Heart right ventricle (tissue), 16 donors: ENCODE data around the gene UBE2G2. TPM values are rescaled to one million over a fixed set of nuclear protein-coding genes. Genes with fewer than 3 reads are reported as not detected.

Experiments used
- ATAC-seq, 8 donors: fragments of 200-7000 bp; cut with Tn5 transposase; one replicate each; pipeline ENCODE4 v1.9.1; 2020; ENCODE audit warnings: mild to moderate bottlenecking in 8 of 8, moderate library complexity in 8 of 8, moderate number of reproducible peaks in 1 of 8
- DNase-seq, 2 donors: peaks; one replicate each; pipeline ENCODE4 v3.0.0-alpha.2; 2020
- H3K27ac ChIP-seq, 10 donors: fragments of 200-600 bp; sonication (generic) in 2 of 10; one replicate each; pipeline versions ENCODE4 v1.5.0 to v1.8.0; 2020 to 2022; ENCODE audit warnings: mild to moderate bottlenecking in 3 of 10
- H3K27me3 ChIP-seq, 7 donors: fragments of 200-600 bp; one replicate each; pipeline ENCODE4 v1.8.0; 2021 to 2022; ENCODE audit warnings: mild to moderate bottlenecking in 2 of 7
- H3K36me3 ChIP-seq, 9 donors: fragments of 200-600 bp; sonication (generic) in 1 of 9; one replicate each; pipeline versions ENCODE4 v1.5.0 to v1.8.0; 2020 to 2022; ENCODE audit warnings: mild to moderate bottlenecking in 2 of 9
- H3K4me1 ChIP-seq, 9 donors: fragments of 200-600 bp; sonication (generic) in 1 of 9; one replicate each; pipeline versions ENCODE4 v1.5.0 to v1.8.0; 2020 to 2022; ENCODE audit warnings: mild to moderate bottlenecking in 4 of 9
- H3K4me3 ChIP-seq, 10 donors: fragments of 200-600 bp; sonication (generic) in 2 of 10; one replicate each; pipeline versions ENCODE4 v1.5.0 to v1.8.0; 2020 to 2022; ENCODE audit warnings: mild to moderate bottlenecking in 7 of 10, moderate library complexity in 2 of 10
- H3K9me3 ChIP-seq, 11 donors: fragments of 200-600 bp in 10 of 11; sonication (generic) in 2 of 11; one replicate each; pipeline versions ENCODE4 v1.5.0 to v1.8.0; 2013 to 2022; ENCODE audit warnings: mild to moderate bottlenecking in 2 of 11, control low read depth in 1 of 11, moderate library complexity in 1 of 11
- CTCF ChIP-seq, 9 donors: fragments of 200-600 bp; sonication (generic) in 2 of 9; IDR thresholded peaks; one replicate each; pipeline versions ENCODE4 v1.5.0 to v1.8.0; 2021 to 2022; ENCODE audit warnings: antibody characterized with exemption in 9 of 9, mild to moderate bottlenecking in 5 of 9, moderate library complexity in 1 of 9
- WGBS, 2 donors: extraction: QIAGEN DNeasy Blood & Tissue Kit; methylation state at CpG; one replicate each; pipeline ENCODE4 v1.1.7; 2013; ENCODE audit warnings: inconsistent platforms in 1 of 2; 5-methylcytosine and 5-hydroxymethylcytosine counted together
- intact Hi-C, 10 donors: fragments of 100-400 bp; cut with DNase I; formaldehyde crosslinking; loops; one replicate each; pipeline versions ENCODE4 v1.11.1 to v1.14.2; 2022
- polyA plus RNA-seq, 2 donors: library from polyadenylated mRNA; stranded (reverse); fragments of 200-250 nt; gene quantifications; one replicate each; pipeline ENCODE4 v1.2.3, GENCODE V29; 2013
- total RNA-seq, 10 donors: library from RNA; stranded (reverse); fragmentation: NEBNext Ultra II Directional in 3 of 10; extraction: Animal tissue kit (Norgen Biotek cat#: 25700) in 3 of 10; gene quantifications; one replicate each; pipeline versions ENCODE4 v1.2.1 to v1.2.4, GENCODE V29; 2021 to 2023
- donor health status: Arrhythmogenic right ventricular cardiomyopathy.
- donor health status: ischemic (EF 13 %, LVEDD 7.1; RV severe dilation, severe dysfunction).
- donor health status: healthy with polysubstance abuse.
- donor health status: DM: no; HTN: yes; CAD: no.
- donor health status: DM: no; HTN: no; CAD: no.
- donor health status: ischemic (EF 25% LVEDD 6.9; RV normal size, moderate dysfunction).
- donor health status: ischemic (EF 25% LVEDD 5.7; RV mildly dilated, moderate dysfunction).
- donor health status: healthy.
- donor health status: DM: yes; HTN: yes; CAD: no.
- donor health status: Ischemic cardiomyopathy.
- donor health status: ischemic (EF 35%, LVEDD 5.7; RV mildly dilated, moderate dysfunction).
- donor health status: nonischemic (EF 11% LVEDD 7.7; RV severe dilation, severe dysfunction).
- donor health status: DM: yes; HTN: yes; CAD: no.
- donor health status: PGD.
- donor health status: ischemic (EF 29% LVEDD 5.4; RV normal size, mild dysfunction).
- donor health status: nonischemic (EF 23%, LVEDD 6.1; RV moderate dilation, normal function).

UBE2G2 gene
- total and polyA plus RNA-seq, 12 donors = 39.6 to 89.5 (median 63.2) TPM

- Histone ChIP-seq H3K27me3 (no peaks in the 10 kb centered on the region), H3K9me3 (no peaks in the 10 kb centered on the region), H3K27ac (peak overlapping the region in 8 of 10 donors; percentile 2 to 71 (median 54)), H3K4me1 (peaks cover 15 to 55% (median 26%) of the 10 kb centered on the region in 9 donors), H3K4me3 (peak overlapping the region in 9 of 10 donors; percentile 5 to 52 (median 45)), H3K36me3 (peaks cover 0 to 40% (median 29%) of the 10 kb centered on the region in 9 donors)
- no peak for TF ChIP-seq CTCF (IDR thresholded peaks at IDR 0.05)
- intact Hi-C loops = loop anchor here in 2 of 10 donors (2.0 to 5.0 kb wide), 2 partner anchors 26 to 44 kb away; partner anchors contain the start of genes PTTG1IP (in 1 of the 2) and UBE2G2 (in 1 of the 2)
- 35 to 44% methylated on average over 27 of the region's 27 CpGs for WGBS, 2 donors
- ATAC-seq = peak; percentile 25 to 70 (median 60)
- no peak for DNase-seq
These were observed 45.1 kb upstream of the UBE2G2 start for GRCh38 chr21:44846485-44847260.

- Histone ChIP-seq H3K4me1 (peaks cover 15 to 51% (median 26%) of the 10 kb centered on the region in 9 donors), H3K27ac (peak overlapping the region in 7 of 10 donors; percentile 4 to 71 (median 55)), H3K27me3 (no peaks in the 10 kb centered on the region), H3K9me3 (no peaks in the 10 kb centered on the region), H3K4me3 (peak overlapping the region in 9 of 10 donors; percentile 5 to 52 (median 45)), H3K36me3 (peaks cover 0 to 35% (median 24%) of the 10 kb centered on the region in 9 donors)
- ATAC-seq = no peak
- DNase-seq = no peak
- intact Hi-C loops = loop anchor here in 2 of 10 donors (2.0 to 5.0 kb wide), 2 partner anchors 27 to 44 kb away; partner anchors contain the start of genes PTTG1IP (in 1 of the 2) and UBE2G2 (in 1 of the 2)
- TF ChIP-seq CTCF (IDR thresholded peaks at IDR 0.05) = no peak
- WGBS, 2 donors = 21 to 42% methylated on average over 1 of the region's 1 CpG
These were observed 44.5 kb upstream of the UBE2G2 start for GRCh38 chr21:44846224-44846484.

GRCh38 chr21:44845418-44846223 lies 44.0 kb upstream of the UBE2G2 start:
- Histone ChIP-seq H3K9me3 (no peaks in the 10 kb centered on the region), H3K27me3 (no peaks in the 10 kb centered on the region), H3K4me3 (peak overlapping the region in 9 of 10 donors; percentile 5 to 52 (median 45)), H3K27ac (peak overlapping the region in 7 of 10 donors; percentile 4 to 71 (median 55)), H3K4me1 (peaks cover 15 to 46% (median 26%) of the 10 kb centered on the region in 9 donors), H3K36me3 (peaks cover 0 to 30% (median 19%) of the 10 kb centered on the region in 9 donors)
- DNase-seq (peak; percentile 67 to 81), ATAC-seq (peak; percentile 72 to 87 (median 80))
- 6 to 7% methylated on average over 34 of the region's 34 CpGs for WGBS, 2 donors
- intact Hi-C loops = loop anchor here in 2 of 10 donors (2.0 to 5.0 kb wide), 2 partner anchors 27 to 43 kb away; partner anchors contain the start of genes PTTG1IP (in 1 of the 2) and UBE2G2 (in 1 of the 2)
- peak in 5 of 9 donors; percentile 36 to 57 (median 52) for TF ChIP-seq CTCF (IDR thresholded peaks at IDR 0.05)

GRCh38 chr21:44844256-44844655 lies 42.6 kb upstream of the UBE2G2 start:
- DNase-seq (no peak), ATAC-seq (no peak)
- Histone ChIP-seq H3K27ac (no peak overlapping the region), H3K36me3 (peaks cover 0 to 16% (median 5%) of the 10 kb centered on the region in 9 donors), H3K27me3 (no peaks in the 10 kb centered on the region), H3K4me3 (no peak overlapping the region), H3K9me3 (no peaks in the 10 kb centered on the region), H3K4me1 (peaks cover 15 to 34% (median 26%) of the 10 kb centered on the region in 9 donors)
- intact Hi-C loops = no loop called here
- no peak for TF ChIP-seq CTCF (IDR thresholded peaks at IDR 0.05)
- 58 to 65% methylated on average over 16 of the region's 16 CpGs for WGBS, 2 donors
